GM19023 (cell line): Measurements from ENCODE around the gene SCAF8.

Source experiments
- ATAC-seq: cut with Tn5 transposase; IDR thresholded peaks from one replicate; pipeline ENCODE4 v1.9.1; 2021; ENCODE audit warnings: mild to moderate bottlenecking, moderate library complexity; ENCODE audit not compliant: unreplicated experiment

Gene SCAF8

GRCh38 chr6:154822947-154823558, 89.8 kb downstream of the SCAF8 start:
- ATAC-seq: no peak

GRCh38 chr6:154824076-154824475, 90.9 kb downstream of the SCAF8 start:
- no peak for ATAC-seq

GRCh38 chr6:154829970-154830369, 96.8 kb downstream of the SCAF8 start:
- no peak for ATAC-seq

GRCh38 chr6:154830771-154831170, 97.6 kb downstream of the SCAF8 start:
- no peak for ATAC-seq

- no peak for ATAC-seq
These were observed 102.1 kb downstream of the SCAF8 start for GRCh38 chr6:154835307-154835706.

- no peak for ATAC-seq
These were observed 106.3 kb downstream of the SCAF8 start for GRCh38 chr6:154839546-154839945.

GRCh38 chr6:154840363-154840762, 107.1 kb downstream of the SCAF8 start:
- ATAC-seq: no peak

- ATAC-seq: no peak
These were observed 107.9 kb downstream of the SCAF8 start for GRCh38 chr6:154841109-154841508.

- no peak for ATAC-seq
These were observed 109.6 kb downstream of the SCAF8 start for GRCh38 chr6:154842833-154843232.

- no peak for ATAC-seq
These were observed 114.1 kb downstream of the SCAF8 start for GRCh38 chr6:154847318-154847717.

GRCh38 chr6:154848580-154848979, 115.4 kb downstream of the SCAF8 start:
- no peak for ATAC-seq

GRCh38 chr6:154849475-154849874, 116.3 kb downstream of the SCAF8 start:
- ATAC-seq: no peak

- no peak for ATAC-seq
These were observed 119.5 kb downstream of the SCAF8 start for GRCh38 chr6:154852687-154853086.

GRCh38 chr6:154857529-154857928, 124.3 kb downstream of the SCAF8 start:
- ATAC-seq: no peak

GRCh38 chr6:154861825-154862224, 128.6 kb downstream of the SCAF8 start:
- ATAC-seq: no peak

GRCh38 chr6:154862536-154862935, 129.3 kb downstream of the SCAF8 start:
- ATAC-seq: no peak

- ATAC-seq: no peak
These were observed 130.8 kb downstream of the SCAF8 start for GRCh38 chr6:154864066-154864430.

- ATAC-seq: no peak
These were observed 132.1 kb downstream of the SCAF8 start for GRCh38 chr6:154865291-154865690.

GRCh38 chr6:154868143-154868594, 135.0 kb downstream of the SCAF8 start:
- ATAC-seq: no peak

GRCh38 chr6:154872542-154873114, 139.4 kb downstream of the SCAF8 start:
- no peak for ATAC-seq

GRCh38 chr6:154873546-154873945, 140.3 kb downstream of the SCAF8 start:
- ATAC-seq: no peak

GRCh38 chr6:154874773-154875592, 141.8 kb downstream of the SCAF8 start:
- no peak for ATAC-seq
